T-helper 17 cell (primary cell): ENCODE results near the gene NXPE1. TPM values are rescaled to one million over a fixed set of nuclear protein-coding genes. Genes with fewer than 3 reads are reported as not detected.

Experiments used
- ATAC-seq: fragments of 150-1000 bp; cut with Tn5 transposase; 2 replicates; pipeline ENCODE4 v1.10.0; 2021; ENCODE audit warnings: mild to moderate bottlenecking, moderate library complexity
- DNase-seq, 3 donors: peaks; one replicate each; pipeline versions ENCODE4 v3.0.0 to v3.0.0-alpha.2; 2020 to 2021
- H3K9me3 ChIP-seq: one replicate; pipeline ENCODE4 v1.7.0; 2013; ENCODE audit warnings: low read length, mild to moderate bottlenecking; ENCODE audit not compliant: control insufficient read depth, poor library complexity, severe bottlenecking
- H3K27ac Mint-ChIP-seq: one replicate; pipeline ENCODE4 v1.8.0; 2022; ENCODE audit warnings: mild to moderate bottlenecking, moderate library complexity, mixed read lengths
- H3K27me3 Mint-ChIP-seq: one replicate; pipeline ENCODE4 v1.8.0; 2022; ENCODE audit warnings: mixed read lengths
- H3K36me3 Mint-ChIP-seq: one replicate; pipeline ENCODE4 v1.8.0; 2022; ENCODE audit warnings: low read depth, mixed read lengths
- H3K4me1 Mint-ChIP-seq: one replicate; pipeline ENCODE4 v1.8.0; 2022; ENCODE audit warnings: mild to moderate bottlenecking, mixed read lengths
- H3K4me3 Mint-ChIP-seq: one replicate; pipeline ENCODE4 v1.8.0; 2022; ENCODE audit warnings: mild to moderate bottlenecking, moderate library complexity, mixed read lengths
- total RNA-seq, 4 donors: library from RNA in 2 of 4; stranded (reverse) in 2 of 4; gene quantifications; one replicate each; pipeline ENCODE4 v1.2.3 and lab custom pipeline; 2022 to 2026

NXPE1 gene
- total RNA-seq, 2 donors from 2014 or later = not detected

DNA sequence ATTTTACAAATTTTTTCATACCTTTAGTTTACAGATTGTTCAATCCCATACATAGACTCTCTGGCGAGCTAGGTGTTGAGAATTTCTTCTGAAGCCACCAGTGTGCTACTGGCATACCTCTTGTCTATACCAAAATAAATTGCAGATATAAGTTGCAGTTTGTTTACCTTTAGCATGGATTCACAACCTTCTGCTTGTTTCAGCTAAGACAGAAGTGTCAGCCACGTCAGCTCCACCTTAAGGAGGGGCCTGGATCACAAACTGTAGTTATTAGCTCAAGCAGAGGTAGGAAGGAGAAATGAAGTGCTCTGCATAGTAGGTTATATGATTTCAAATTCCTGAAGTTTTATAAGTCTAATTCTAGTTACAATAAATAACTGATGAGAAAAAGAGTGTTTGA, 35.9 kb upstream of the NXPE1 start, which contains the start of gene NXPE4:
NXPE4 (minus strand) TSS at position 216 of the 400 bp plus-strand sequence. CDS start 1,027 bp downstream, outside the sequence.
- H3K9me3 ChIP-seq = no peaks in the 10 kb centered on the region
- DNase-seq = no peak
- ATAC-seq = no peak
- Mint-ChIP-seq H3K36me3 (no peaks in the 10 kb centered on the region), H3K27ac (no peak within 1 kb of the TSS), H3K4me3 (no peak within 1 kb of the TSS), H3K4me1 (no peaks in the 10 kb centered on the region), H3K27me3 (peaks cover 6% of the 10 kb centered on the region)

DNA sequence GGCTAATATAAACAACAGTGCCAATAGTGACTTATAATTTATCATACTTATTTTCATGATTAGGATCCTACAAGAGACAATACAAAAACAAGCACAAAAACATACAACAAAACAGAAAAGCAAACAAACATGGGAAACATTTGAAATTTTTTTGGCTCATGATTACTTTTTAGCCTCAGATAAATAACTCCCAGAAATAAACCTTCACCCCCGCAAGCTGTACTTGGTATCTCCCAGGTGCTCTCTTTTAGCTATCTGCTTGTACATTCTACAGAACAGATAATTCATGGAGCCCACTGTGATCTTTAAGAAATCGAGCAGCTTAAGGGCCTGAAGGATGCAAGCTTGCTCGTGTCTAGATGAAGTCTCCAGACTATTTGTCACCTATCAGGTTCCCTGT, 35.0 kb upstream of the NXPE1 start:
- ATAC-seq (no peak), DNase-seq (no peak)
- H3K4me1 Mint-ChIP-seq = no peaks in the 10 kb centered on the region
- H3K4me3 Mint-ChIP-seq = no peak overlapping the region
- no peaks in the 10 kb centered on the region for H3K36me3 Mint-ChIP-seq
- H3K27me3 Mint-ChIP-seq = peaks cover 6% of the 10 kb centered on the region
- no peaks in the 10 kb centered on the region for H3K9me3 ChIP-seq
- H3K27ac Mint-ChIP-seq = no peak overlapping the region

DNA sequence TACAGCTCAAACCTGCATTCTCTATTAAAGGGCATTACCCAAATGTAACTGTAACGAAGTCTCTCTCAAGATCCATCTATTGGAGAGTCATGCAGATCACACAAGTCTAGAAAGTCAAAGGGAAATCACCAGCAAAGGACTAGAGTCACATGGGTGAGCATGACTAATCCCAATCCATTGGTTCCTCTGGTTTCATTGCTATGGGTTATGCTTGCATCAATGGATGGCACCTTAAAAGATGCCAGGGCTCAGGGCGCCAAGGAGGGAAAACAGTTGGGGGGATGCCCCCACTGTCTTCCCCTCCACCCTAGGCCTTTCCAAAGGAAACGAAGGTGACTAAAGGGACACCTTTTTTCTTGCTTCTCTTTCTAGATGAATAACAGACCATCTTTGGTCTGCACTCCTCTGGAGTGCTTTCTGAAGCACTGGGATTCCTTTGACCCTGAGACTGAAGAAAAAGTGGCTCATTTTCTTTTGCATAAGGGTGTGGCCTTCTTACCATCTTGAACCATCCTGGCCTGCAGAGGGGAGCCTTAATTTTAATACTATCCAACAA, 27.8 kb upstream of the NXPE1 start:
- Mint-ChIP-seq H3K27ac (no peak overlapping the region), H3K4me1 (no peaks in the 10 kb centered on the region), H3K4me3 (no peak overlapping the region), H3K36me3 (no peaks in the 10 kb centered on the region), H3K27me3 (peaks cover 6% of the 10 kb centered on the region)
- ATAC-seq = no peak
- DNase-seq = no peak
- no peaks in the 10 kb centered on the region for H3K9me3 ChIP-seq

DNA sequence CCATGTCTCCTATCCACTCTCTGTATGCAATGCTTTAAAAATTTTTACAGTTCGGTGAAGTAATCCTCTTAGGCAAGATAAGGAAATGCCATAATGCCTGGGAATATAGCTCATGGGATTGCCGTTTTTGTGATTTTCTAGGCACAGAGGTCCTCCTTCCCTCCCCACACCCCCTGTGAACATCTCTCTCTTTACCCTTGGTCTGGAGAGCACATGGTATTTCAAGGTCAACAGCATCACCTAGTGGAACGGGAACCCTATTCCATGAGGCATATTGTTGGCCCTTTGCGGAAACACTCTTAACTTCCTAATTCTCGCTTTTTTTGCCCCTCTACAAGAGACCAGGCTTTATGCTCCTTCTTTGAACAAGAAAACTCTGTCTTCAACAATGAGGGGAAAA, 27.1 kb upstream of the NXPE1 start:
- Mint-ChIP-seq H3K4me1 (no peaks in the 10 kb centered on the region), H3K27ac (no peak overlapping the region), H3K27me3 (peaks cover 2% of the 10 kb centered on the region), H3K4me3 (no peak overlapping the region), H3K36me3 (no peaks in the 10 kb centered on the region)
- ATAC-seq = no peak
- no peaks in the 10 kb centered on the region for H3K9me3 ChIP-seq
- DNase-seq = no peak

DNA sequence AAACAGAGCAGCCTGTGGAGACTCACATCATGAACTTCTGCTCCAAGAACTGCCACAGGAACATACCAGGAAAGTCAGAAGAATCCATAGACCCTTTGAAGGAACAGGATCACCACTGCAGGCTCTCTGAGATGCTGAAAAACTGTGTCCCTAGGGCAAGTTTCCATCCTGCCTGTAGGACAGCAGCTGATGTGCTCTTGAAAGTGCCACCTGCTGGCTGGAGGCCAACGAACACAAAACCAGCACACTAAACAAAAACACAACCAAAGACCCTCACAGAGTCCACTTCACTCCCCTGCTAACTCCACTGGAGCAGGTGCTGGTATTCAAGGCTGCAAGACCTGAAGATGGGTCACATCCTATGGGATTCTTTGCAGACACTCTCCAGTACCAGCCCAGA, 12.0 kb upstream of the NXPE1 start:
- H3K27me3 Mint-ChIP-seq = no peaks in the 10 kb centered on the region
- DNase-seq = no peak

DNA sequence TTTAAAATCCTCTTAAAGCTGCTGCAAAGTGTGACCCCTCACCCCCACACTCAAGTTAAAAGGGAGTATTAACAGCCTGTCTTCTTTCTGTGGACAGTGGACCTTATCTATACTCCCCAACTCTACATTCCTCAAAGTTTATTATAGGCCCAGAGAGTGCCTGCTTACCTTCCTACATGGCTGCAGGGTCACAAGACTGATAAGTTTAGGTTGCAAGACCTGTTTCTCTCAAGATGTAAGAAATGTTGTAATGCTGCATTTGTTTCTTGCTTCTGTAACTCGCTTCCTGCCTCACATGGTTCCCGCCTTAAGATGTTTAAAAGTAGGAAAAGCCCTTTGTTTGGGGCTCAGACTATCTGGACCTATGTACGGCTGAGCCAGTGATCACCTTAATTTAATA, 10.1 kb upstream of the NXPE1 start:
- Mint-ChIP-seq H3K36me3 (no peaks in the 10 kb centered on the region), H3K4me3 (no peak overlapping the region), H3K4me1 (no peaks in the 10 kb centered on the region), H3K27me3 (no peaks in the 10 kb centered on the region), H3K27ac (no peak overlapping the region)
- no peaks in the 10 kb centered on the region for H3K9me3 ChIP-seq
- DNase-seq (no peak), ATAC-seq (no peak)

More for the DNA sequence above, 12.0 kb upstream of the NXPE1 start:
- no peak for ATAC-seq
- Mint-ChIP-seq H3K36me3 (no peaks in the 10 kb centered on the region), H3K4me3 (no peak overlapping the region), H3K4me1 (no peaks in the 10 kb centered on the region), H3K27ac (no peak overlapping the region)
- no peaks in the 10 kb centered on the region for H3K9me3 ChIP-seq

DNA sequence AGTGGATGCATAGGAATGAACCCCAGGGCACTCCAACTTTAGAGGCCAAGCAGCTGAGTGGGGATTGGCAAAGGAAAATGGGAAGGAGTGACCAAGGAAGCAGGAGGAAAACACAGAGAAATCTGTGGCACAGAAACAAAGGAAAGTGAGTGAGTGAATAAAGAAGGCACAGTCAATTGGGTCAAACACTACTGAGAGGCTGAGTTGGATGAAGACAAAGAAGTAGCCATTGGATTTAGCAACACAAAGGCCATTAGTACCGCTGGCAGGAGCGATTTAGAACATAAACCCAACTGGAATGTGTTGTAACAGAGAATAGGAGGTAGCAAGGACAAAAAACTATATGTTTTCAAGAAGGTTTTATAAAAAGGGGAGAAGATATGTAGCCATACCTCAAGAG, 6.6 kb upstream of the NXPE1 start:
- ATAC-seq (no peak), DNase-seq (no peak)
- Mint-ChIP-seq H3K4me1 (no peaks in the 10 kb centered on the region), H3K27me3 (peaks cover 3% of the 10 kb centered on the region), H3K4me3 (no peak overlapping the region), H3K36me3 (peaks cover 5% of the 10 kb centered on the region), H3K27ac (no peak overlapping the region)
- no peaks in the 10 kb centered on the region for H3K9me3 ChIP-seq

DNA sequence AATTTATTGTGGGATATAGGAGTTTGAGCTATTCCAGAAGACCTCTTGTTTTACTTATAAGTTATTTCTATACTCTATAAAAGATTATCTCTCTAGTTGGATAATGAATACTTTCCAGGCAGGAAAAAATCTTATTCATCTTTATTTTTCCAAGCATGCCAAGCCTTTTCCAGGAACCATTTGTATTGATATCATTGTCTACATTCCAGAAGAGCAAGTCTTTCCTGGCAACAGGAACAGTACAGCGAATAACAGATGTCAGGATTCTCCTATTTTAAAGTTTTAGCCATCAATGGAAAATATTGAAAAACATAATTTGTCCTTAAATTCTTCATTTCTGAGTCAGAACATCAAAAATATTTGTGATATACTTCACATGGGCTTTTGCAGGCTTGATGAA, 5.2 kb upstream of the NXPE1 start:
- no peak overlapping the region for H3K4me3 Mint-ChIP-seq
- ATAC-seq (no peak), DNase-seq (no peak)
- H3K9me3 ChIP-seq = no peaks in the 10 kb centered on the region
- H3K4me1 Mint-ChIP-seq = no peaks in the 10 kb centered on the region
- no peak overlapping the region for H3K27ac Mint-ChIP-seq
- H3K36me3 Mint-ChIP-seq = peaks cover 5% of the 10 kb centered on the region
- peaks cover 11% of the 10 kb centered on the region for H3K27me3 Mint-ChIP-seq

DNA sequence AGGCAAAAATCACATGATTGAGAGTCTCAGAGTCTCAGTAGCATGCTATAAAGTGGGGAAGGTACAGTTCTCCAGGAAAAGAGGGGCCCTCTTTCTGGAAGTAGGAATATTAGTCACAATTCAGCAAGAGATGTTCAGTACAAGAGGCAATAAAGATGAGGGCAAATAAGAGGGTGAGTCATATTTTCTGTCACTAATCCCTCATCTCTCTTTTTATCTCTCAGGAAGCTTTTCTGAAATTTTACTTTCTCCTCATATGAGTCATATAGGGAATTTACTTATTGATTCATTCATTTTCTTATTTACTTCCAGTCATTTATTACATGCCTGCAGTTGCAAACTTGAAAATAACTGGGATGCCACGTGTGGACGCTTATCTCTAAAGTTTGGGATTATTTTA, 3.4 kb upstream of the NXPE1 start:
- no peaks in the 10 kb centered on the region for H3K4me1 Mint-ChIP-seq
- H3K4me3 Mint-ChIP-seq = no peak overlapping the region
- no peak overlapping the region for H3K27ac Mint-ChIP-seq
- ATAC-seq (no peak), DNase-seq (no peak)
- peaks cover 7% of the 10 kb centered on the region for H3K36me3 Mint-ChIP-seq
- H3K9me3 ChIP-seq = no peaks in the 10 kb centered on the region
- H3K27me3 Mint-ChIP-seq = peaks cover 17% of the 10 kb centered on the region

DNA sequence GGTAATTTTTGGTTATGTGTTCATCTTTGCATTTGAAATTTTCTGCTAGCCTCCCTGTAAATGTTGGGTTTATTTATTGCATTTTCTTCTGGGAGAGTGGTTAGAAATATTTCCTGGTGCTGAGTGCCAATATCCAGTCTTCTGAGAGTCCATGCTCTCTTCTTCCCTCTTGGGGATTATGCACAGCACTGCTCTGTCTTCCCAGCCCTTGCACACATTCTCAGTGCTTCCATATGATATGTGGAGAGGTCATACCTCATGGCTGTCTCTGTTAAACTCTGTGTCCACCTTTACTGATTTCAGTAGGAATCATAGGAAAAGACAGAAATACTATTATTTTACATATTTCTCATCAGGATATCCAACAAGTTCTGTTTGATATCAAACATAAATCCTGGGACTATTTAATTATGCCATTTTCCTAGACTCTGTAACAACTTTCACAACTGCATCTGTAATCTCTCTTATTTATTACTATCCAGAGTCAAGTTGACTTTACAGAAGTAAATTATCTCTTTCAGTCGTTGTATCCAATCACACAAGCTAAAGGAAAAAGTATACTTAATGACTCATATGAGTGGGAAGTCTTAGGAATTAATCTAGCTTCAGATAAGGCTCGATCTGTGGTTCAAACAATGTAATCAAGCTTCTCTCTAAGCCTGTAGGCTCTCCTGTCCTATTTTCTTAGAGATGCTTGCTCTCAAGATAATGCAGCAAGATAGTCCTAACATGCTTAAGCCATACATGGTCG, 2.7 kb upstream of the NXPE1 start:
- no peak for DNase-seq
- no peak for ATAC-seq
- Mint-ChIP-seq H3K27me3 (peaks cover 17% of the 10 kb centered on the region), H3K36me3 (peaks cover 7% of the 10 kb centered on the region), H3K27ac (no peak overlapping the region), H3K4me3 (no peak overlapping the region), H3K4me1 (no peaks in the 10 kb centered on the region)
- H3K9me3 ChIP-seq = no peaks in the 10 kb centered on the region

DNA sequence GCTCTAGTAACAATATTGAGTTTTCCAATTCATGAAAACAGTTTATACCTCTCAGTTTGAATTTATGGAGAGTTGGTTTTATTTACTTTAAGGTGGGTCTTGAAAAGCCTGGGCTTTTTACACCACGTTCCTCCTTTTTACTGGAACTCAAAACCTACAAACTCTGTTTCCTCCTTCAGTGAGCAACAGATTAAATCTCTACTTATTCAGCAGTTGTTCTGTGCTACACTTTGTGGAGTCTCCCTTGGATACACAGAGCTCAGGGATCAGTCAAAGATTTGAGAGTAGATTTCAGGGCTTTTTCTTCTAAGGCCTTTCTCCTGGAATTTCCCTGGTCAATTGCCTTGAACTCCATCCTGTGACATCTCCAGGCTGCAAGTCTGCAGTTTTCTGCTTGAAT, 3.5 kb downstream of the NXPE1 start:
- ATAC-seq = no peak
- Mint-ChIP-seq H3K27me3 (peaks cover 12% of the 10 kb centered on the region), H3K36me3 (peaks cover 2% of the 10 kb centered on the region), H3K27ac (no peak overlapping the region), H3K4me1 (no peaks in the 10 kb centered on the region), H3K4me3 (no peak overlapping the region)
- H3K9me3 ChIP-seq = no peaks in the 10 kb centered on the region
- no peak for DNase-seq

DNA sequence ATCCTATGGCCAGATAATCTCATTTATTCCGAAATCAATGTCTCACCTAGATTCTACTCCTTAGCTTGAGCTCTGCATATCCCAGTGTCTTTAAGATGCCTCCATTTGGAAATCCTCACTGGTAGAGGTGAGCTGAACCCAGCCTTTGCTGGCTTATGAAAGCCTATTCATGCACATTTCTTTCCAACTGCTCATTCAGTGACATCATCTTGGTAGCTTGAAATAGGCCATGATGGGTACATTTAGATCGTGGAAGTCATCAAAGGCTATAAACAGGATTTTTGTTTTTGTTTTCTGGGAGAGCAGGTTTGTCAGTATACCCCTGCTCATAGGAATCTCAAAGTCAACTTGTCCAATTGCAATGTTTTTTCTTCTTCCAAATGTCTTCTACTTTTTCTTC, 6.0 kb downstream of the NXPE1 start:
- Mint-ChIP-seq H3K27me3 (no peaks in the 10 kb centered on the region), H3K4me1 (no peaks in the 10 kb centered on the region), H3K4me3 (no peak overlapping the region), H3K27ac (no peak overlapping the region), H3K36me3 (peaks cover under 1% of the 10 kb centered on the region)
- DNase-seq = no peak
- H3K9me3 ChIP-seq = no peaks in the 10 kb centered on the region
- no peak for ATAC-seq

DNA sequence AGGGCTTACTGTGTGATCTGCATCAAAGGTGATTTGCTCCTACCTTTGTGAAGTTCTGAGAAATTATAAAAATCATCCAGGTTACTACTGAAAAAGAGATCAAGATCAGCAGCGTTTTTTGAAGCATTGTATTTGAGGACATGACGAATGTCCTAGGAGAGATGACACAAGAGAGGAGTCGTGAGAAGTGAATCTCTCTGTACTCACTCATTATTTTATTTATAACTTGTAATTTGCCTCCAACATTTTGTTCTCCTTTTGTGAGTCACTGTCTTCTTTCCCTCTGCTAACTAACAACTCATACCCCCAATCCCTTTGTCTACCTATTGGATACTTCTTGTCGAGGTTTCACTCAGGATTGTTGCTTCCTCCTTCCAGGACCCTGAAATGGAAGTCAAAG, 8.6 kb downstream of the NXPE1 start:
- no peak overlapping the region for H3K27ac Mint-ChIP-seq
- ATAC-seq = no peak
- no peak for DNase-seq
- H3K4me3 Mint-ChIP-seq = no peak overlapping the region
- peaks cover 2% of the 10 kb centered on the region for H3K36me3 Mint-ChIP-seq
- H3K4me1 Mint-ChIP-seq = no peaks in the 10 kb centered on the region
- no peaks in the 10 kb centered on the region for H3K9me3 ChIP-seq
- peaks cover 4% of the 10 kb centered on the region for H3K27me3 Mint-ChIP-seq

DNA sequence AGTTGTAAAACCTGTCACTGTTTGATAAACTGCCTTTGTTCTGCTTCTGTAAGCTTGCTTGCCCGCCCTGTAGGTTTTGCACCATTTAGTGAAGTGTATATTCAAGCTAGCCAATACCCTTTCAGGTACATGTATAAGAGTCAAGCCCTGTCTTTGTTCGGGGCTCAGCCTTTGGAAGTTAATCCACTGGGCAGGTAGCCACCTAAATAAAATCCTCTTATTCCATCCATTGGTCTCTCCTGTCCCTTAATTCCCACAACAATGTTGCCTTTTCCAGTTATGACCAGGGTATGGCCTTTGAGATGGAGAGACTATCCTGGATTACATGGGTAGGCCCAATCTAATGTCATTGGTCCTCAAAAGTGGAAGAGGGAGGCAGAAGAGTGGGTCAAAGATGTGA, 34.0 kb downstream of the NXPE1 start:
- H3K36me3 Mint-ChIP-seq = no peaks in the 10 kb centered on the region
- no peak for ATAC-seq
- H3K4me1 Mint-ChIP-seq = no peaks in the 10 kb centered on the region
- H3K9me3 ChIP-seq = no peaks in the 10 kb centered on the region
- no peak for DNase-seq
- H3K4me3 Mint-ChIP-seq = no peak overlapping the region
- no peak overlapping the region for H3K27ac Mint-ChIP-seq
- peaks cover under 1% of the 10 kb centered on the region for H3K27me3 Mint-ChIP-seq
